Measurements from ENCODE around the gene LRRC75A.

LRRC75A gene

DNA sequence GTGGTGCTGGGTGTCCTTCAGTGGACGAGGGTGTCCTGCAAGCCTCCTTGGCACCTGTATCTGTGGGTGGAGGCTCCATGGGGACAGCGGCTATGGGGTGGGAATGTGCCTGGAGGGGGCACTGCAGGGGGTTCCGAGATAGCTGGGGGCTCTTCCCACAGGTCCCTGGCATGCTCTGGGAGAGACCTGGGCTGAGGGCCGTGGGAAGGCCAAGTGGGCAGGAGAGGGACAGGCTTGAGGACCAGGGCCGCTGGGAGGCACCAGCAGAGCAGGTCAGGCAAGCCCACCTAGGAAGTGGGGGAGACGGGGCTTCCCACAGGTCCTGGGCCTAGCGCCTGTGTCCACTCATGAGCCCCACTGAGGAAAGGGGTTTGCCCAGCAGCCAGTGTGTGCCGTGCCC, 9.7 kb downstream of the LRRC75A start:
- TF ChIP-seq, protein P1, sequence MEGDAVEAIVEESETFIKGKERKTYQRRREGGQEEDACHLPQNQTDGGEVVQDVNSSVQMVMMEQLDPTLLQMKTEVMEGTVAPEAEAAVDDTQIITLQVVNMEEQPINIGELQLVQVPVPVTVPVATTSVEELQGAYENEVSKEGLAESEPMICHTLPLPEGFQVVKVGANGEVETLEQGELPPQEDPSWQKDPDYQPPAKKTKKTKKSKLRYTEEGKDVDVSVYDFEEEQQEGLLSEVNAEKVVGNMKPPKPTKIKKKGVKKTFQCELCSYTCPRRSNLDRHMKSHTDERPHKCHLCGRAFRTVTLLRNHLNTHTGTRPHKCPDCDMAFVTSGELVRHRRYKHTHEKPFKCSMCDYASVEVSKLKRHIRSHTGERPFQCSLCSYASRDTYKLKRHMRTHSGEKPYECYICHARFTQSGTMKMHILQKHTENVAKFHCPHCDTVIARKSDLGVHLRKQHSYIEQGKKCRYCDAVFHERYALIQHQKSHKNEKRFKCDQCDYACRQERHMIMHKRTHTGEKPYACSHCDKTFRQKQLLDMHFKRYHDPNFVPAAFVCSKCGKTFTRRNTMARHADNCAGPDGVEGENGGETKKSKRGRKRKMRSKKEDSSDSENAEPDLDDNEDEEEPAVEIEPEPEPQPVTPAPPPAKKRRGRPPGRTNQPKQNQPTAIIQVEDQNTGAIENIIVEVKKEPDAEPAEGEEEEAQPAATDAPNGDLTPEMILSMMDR (IDR thresholded peaks at IDR 0.05), result no peak

DNA sequence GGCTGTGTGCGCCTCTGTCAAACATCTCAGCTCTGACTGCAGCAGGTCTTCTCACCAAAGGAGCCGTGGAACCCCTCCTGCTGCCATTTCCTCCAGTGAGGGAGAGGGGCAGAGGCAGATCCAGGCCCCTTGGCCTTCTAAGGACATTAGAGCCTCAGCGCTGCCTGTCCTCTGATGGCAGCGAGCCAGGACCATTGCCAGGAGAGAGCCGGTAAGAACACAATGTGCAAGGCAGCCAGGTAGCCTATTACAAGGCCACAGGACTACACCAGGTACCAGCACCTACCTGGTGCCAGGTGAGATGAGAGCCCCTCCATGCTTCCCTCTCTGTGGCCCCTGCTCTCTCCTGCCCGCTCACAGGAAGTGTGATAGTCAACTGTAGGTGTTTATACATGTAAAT, 11.0 kb downstream of the LRRC75A start:
- TF ChIP-seq, protein P1 (IDR thresholded peaks at IDR 0.05), result no peak

DNA sequence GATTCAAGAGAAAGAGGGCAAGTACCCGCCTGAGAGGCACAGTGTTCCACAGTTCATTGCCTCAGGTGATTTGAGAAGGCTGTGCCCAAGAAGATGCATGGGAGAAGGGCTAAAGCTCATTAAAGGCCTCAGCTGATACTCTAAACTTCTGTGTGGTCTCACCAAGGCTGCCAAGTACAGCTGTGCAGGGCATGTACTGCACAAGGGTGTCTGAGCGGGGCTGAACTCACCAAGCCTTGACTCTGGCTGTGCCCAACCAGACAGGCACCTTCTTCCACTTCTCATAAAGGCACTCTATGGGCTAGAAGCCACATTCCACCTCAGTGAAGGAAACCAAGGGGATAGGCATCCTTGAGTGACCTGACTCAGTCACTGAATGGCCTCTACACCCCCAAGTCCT, 12.7 kb downstream of the LRRC75A start:
- TF ChIP-seq, protein P1 (IDR thresholded peaks at IDR 0.05), result no peak

DNA sequence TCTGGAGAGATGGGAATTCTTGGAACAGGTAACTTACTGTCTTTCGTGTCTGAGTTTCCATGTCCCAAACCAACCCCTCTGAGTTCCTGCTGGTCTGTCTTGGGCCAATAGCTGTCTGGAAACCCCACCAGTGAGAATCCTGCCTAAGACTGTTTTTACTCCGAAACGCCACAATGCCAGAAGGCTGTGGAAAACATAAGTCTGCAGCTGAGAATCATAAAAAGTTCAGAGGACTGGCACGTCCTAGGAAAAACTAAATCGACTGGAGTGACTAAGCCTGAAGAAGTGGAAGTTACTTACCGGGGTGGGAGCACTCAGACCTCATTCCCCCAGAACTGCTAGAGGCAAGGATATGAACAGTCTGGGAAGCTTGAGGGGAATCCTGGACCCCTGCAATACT, 13.3 kb downstream of the LRRC75A start:
- TF ChIP-seq, protein P1 (IDR thresholded peaks at IDR 0.05), result no peak

DNA sequence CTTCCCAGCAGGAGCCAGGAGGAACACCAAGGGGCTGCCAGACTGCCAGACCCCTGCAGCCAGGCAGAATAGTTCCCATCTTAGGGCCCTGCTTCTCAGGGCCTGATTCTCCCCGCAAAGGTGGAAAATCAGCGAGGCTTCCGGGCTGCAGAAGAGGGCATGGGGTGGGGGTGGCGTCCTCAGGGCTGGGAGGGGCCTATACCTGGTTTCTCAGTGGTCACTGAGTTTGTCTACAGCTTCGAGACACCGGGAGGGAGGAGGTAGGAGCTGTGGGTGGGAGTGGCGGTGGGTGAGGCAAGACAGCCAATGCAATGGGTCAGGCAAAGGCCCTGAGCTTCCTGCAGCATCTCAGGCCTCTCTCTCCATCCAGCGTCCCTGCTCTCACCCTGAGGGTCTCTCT, 14.3 kb downstream of the LRRC75A start:
- TF ChIP-seq, protein P1 (IDR thresholded peaks at IDR 0.05), result no peak

DNA sequence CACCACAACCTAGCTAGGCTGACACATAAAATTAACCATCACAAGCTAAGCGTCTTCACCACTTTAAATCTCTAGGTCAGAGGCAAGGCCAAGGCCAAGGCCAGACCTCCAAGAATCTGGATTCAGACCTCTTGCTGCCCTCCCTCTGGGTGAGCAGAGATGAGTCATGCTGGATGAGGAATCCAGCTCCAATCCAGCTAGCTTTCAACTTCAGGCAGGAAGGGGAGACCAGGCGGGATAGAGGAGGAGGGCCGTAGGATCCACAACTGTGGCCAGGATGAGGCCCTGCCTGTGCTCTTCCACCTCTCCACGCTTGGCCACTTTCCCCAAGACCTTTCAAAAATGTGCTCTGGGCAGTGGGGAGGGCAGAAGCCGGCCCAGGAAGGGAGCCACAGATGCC, 14.7 kb downstream of the LRRC75A start:
- TF ChIP-seq, protein P1 (IDR thresholded peaks at IDR 0.05), result no peak

DNA sequence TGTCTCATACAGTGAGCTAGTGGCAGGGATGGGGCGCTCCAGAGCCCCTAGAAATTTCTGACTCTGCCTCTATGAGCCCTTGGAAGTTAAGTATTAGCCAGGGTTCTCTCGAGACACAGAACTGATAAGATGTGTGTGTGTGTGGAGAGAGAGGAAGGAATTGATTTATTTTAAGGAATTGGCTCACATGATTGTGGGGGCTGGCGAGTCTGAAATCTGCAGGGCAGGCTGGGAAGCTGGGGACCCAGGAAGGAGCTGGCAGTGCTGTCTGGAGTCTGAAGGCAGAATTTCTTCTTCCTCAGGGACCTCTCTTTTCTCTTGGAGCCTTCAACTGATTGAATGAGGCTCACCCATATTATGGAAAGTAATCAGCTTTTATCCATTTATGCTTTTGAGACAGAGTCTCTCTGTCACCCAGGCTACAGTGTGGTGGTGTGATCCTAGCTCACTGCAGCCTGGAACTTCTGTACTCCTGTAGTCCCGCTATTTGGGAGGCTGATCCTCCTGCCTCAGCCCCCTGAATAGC, 16.8 kb downstream of the LRRC75A start:
- TF ChIP-seq, protein P1 (IDR thresholded peaks at IDR 0.05), result no peak

Measured in LNCAP (cell line).